Endometrium (tissue), 2 donors: Measurements from ENCODE around the gene SAPCD2.
"Not testable (repeated sequence)": the region's sequence is repeated elsewhere in the genome, so short reads cannot be mapped to it uniquely, and the experiment has no call there.

Source experiments
- FAIRE-seq: peaks from 2 replicates; lab custom pipeline; 2012; peaks lifted over from hg19 to GRCh38; lab: Jason Lieb, UNC
- donor health status: control.
- donor health status: control.

SAPCD2 gene

GRCh38 chr9:137064027-137064879 lies 6.1 kb downstream of the SAPCD2 start:
- no peak for FAIRE-seq

GRCh38 chr9:137063311-137064026 lies 6.9 kb downstream of the SAPCD2 start:
- no peak for FAIRE-seq

DNA sequence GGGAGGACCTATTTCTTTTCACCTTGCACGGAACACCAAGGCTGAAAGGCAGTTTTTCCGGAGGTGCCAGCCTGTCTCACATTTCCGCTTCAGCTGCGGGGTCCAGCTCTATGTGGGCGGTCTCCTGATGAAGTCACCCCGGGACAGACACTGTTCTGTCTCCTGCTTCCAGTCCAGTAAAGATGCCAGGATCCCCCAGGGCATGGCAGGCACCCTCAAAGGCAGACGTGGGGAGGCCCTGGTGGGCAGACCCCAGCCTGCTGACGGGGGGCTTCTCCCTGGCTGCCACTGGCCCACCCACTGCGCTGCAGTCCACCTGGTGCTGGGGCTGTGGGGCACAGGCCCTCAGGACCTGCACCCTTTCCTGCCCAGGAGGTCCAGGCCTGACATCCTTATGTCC lies 7.6 kb downstream of the SAPCD2 start:
- FAIRE-seq = not testable (repeated sequence)

DNA sequence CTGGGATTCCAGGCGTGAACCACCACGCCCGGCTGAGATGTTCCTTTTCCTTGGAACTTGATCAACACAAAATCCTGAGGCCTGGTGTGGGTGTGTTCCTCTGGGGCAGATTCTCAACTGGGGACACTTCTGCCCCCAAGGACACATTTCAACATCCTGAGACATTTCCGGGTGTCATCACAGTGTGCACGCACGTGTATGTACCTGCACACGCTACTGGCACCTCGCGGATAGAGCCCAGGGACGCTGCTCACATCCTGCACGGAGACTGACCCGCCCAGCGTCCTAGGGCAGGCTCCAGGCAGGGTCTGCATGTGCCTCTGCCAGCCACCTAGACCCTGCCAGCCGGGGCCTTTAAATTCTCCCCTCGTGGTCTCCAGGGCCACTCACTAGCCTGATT lies 8.0 kb downstream of the SAPCD2 start:
- FAIRE-seq = no peak

DNA sequence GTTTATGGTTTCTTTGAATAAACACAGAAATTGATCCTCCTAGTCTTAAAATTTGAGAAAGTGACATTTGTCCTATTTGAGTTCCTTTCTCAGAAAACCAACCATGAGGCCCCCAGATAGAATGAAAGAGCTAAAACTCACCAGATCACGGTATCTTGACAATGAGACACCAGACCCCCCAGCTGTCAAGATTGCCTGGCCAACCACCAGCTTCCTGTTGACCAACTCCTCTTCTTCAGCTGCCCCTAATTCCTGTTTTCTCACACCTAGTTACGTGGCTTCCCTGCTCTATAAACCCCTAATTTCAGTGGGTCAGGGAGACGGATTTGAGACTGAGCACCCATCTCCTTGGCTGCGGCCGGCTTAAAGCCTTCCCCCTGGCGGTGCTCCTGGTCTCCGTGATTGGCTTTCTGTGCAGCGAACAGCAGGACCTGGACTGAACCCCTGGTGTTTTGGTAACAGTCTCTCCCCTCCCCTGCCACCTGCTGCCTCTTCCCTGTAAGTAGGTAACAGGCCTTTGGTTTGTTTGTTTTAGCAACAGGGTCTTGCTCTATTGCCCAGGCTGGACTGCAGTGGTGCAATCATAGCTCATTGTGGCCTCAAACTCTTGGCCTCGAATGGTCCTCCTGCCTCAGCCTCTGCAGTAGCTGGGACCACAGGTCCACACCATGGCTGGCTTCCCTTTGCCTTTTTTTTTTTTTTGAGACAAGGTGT lies 11.7 kb downstream of the SAPCD2 start:
- no peak for FAIRE-seq

DNA sequence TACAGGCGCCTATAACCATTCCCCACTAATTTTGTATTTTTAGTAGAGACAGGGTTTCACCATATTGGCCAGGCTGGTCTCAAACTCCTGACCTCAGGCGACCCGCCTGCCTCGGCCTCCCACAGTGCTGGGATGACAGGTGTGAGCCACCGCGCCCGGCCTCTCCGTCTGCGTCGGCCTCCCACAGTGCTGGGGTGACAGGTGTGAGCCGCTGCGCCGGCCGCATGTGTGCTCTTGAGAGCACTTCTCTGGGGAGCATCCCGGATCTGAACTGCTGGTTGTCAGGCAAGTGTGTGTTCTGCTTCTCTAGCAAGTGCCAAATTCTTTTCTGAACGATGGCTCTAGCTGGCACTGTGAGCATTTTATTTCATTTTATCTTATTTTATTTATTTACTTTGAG lies 12.8 kb downstream of the SAPCD2 start:
- no peak for FAIRE-seq

DNA sequence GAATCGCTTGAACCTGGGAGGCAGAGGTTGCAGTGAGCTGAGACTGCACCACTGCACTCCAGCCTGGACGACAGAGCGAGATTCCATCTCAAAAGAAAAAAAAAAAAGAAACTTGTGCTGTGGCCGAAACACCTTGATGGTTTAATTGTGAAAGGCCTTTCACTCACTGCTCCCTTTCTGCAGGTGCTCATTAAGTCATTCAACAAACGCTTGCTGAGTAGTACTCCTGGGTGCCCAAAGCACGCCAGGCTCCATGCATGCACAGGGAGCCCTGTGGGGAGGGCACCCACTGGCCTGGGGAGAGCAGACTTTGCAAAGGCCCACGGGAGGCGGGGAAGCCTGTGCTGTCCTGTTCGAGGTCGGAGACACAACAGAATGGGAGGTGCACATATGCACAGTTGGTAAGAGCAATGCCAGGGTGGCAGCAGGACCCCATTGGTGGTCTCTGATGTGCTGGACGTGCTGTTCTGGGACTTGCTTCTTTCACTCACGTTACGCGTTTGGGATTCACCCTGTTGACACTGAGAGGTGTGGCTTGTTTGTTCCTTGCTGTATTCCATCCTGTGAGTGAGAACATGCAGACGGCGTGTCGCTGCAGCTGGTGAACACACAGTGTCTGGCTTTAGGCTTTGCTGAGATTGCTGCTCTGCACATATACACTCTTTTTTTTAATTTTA lies 13.5 kb downstream of the SAPCD2 start:
- no peak for FAIRE-seq

DNA sequence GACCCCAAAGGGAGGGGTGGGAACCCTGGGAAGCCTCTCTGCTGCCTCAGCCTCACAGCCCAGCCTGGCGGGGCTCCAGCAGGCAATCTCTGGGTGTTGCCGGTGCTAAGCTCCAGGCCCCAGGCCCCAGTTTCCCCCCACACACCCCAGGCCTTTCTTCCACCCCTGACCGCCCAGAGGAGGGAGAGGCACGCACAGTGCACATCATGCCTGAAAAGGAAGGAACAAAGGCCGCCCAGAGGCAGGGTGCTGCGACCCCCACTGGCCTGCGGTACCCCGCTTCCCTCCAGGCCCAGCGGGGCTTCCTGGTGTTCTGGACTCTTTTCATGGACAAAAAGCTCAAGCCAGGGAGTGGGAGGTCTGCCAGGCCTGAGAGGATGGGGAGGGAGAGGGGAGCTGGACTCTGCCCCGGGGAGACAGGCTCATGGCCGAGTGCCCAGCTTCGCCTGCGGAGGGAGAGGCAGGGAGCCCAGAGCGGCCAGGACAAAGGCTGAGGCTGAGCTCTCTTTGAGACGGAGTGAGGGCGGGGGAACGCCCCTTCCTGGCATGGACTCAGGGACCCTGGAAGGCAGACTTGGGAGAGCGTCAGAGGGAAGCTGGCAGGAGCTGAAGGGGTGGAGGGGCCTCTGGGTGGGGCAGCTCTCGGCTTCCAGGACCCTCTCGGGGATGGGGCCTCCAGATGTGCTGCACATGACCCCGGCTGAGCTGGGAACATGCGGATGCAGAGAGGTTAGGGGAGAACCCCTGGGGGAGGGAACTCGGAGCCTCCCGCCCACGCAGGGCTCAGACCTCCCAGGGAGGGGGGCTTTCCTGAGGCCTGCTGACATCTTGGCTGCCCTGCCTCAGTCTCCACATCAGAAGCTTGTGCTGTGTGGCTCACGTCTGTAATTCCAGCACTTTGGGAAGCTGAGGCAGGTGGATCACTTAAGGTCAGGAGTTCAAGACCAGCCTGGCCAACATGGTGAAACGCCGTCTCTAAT lies 14.7 kb downstream of the SAPCD2 start:
- FAIRE-seq = peak; percentile 91

DNA sequence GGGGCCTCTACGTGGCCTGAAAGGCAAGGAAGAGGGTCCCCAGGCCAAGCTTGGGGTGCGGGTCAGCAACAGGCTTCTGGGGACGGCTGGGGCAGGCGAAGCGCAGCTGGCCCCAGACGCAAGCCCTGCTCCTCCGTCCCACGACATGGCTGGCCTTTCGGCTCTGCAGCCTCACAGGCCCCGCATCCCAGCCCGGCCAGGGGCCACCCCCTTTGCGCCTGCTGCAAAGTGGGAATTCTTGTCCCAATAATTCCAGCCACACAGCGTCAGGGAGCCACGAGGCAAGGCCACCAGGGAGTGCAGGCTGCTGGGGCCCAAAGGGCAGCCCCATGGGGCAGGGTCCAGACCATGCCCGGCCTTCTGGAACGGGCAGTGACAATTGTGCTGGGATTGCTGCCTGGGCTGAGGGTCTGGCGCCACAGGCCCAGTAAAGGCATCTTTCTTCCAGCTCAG lies 15.4 kb downstream of the SAPCD2 start:
- no peak for FAIRE-seq

DNA sequence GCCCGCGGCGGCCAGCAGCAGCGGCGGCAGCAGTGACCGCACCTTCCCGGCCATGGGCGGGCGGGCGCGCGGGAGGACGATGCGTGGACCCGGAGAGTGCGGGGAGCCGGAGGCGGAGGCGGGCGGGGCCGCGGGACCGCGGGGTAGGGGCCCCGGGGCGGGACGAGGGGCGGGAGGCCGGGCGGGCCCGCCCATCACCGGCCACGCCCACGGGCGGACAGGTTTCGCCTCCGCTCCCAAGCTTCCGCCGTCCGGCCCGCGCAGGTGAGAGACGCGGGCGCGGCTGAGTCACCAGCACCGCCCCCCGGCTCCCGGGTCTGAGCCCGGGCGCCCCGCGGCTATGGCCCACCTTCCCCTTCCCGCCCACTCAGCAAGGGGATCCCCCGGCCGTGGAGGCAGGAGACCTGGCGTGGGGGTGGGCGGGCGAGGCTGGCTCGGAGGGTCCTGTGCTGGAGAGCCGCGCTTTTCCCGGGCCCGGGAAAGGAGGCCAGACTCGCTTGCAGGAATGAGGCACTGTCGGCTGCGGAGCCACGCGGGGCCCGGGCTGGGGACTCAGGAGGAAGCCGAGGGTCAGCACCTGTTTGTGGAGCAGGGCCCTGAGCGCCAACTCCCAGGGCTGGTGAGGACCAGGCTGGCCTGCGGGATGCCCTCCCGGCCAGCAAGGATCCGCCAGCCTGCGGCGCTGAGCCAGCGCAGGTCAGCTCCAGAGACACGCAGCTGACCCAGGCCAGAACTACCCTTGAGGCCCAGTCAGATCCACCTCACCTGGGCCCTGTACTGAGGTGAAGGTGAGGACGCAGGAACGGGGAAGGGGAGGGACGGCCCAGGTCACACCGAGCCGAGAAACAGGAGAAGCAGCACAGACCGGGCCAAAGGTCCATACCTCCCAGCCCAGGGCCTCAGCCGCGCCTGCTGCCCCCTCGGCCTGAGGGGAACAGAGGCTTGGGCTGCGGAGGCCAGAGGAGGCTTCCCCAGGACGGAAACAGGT lies 16.1 kb downstream of the SAPCD2 start, which contains the start of gene ENTPD2:
Gene ENTPD2, minus strand, starts transcription at position 118 of the 988 bp plus-strand sequence. Its CDS starts 64 bp downstream, at position 54.
- FAIRE-seq = no peak

DNA sequence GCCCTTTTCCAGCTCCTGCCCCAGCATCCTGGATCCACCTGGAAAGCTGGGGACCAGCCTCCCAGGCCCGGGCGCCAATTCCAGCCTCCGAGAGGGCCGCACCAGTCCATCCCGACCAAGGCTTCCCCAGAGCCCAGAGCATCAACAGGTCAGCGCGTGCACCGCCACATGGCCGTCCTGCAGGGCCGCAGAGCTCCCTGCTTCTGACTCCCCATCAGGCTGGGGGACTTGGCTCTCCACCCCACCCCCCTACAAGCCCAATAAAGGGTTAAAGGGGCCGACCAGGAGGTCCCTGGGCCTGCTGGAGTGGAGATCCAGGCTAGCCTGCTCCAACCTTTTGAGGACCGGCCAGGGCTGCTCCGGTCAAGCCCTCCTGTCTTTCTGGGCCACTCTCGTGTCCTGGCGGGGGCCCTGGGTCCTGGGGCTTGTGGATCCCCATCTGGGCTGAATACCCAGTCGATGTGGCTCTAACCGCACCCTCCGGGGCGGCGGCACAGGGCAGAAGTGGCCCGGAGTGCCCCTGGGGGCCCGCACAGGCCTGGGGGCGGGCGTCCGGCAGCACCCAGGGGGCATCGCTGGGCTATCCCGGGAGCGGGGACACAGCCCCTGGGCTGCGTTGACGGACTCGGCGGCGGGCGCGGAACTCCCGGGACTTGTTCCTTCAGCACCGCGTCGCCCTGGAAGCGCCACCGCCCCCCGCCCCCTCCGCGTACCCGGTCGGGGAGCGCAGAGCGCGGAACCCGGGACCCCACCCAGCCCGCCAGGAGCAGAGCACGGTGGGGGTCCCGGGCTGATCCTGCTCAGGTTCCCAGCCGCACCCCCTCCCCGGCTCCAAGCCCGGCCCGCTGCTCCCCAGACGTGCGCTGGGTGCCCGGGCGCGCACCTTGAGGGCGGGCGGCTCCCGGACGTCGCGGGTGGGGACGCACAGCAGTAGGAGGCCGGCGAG lies 17.1 kb downstream of the SAPCD2 start:
- no peak for FAIRE-seq

DNA sequence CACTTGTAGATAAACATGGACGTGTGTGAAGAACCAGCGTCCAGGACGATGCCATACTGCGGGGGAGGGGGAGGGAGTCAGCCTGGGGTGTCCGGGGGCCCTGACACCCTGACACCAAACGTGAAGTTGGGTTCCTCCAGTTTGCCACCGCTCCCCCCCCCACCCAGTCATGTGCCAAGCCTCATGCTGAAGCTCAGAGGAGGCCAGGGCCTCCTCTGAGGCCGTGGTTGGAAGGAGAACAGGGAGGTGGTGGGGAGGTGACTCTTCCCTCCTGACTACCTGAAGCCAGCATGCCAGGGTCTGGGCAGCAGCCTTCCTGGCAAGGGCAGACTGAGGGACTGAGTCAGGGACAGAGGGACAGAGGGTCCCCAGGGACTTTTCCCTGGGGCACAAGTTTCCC lies 18.1 kb downstream of the SAPCD2 start:
- no peak for FAIRE-seq

DNA sequence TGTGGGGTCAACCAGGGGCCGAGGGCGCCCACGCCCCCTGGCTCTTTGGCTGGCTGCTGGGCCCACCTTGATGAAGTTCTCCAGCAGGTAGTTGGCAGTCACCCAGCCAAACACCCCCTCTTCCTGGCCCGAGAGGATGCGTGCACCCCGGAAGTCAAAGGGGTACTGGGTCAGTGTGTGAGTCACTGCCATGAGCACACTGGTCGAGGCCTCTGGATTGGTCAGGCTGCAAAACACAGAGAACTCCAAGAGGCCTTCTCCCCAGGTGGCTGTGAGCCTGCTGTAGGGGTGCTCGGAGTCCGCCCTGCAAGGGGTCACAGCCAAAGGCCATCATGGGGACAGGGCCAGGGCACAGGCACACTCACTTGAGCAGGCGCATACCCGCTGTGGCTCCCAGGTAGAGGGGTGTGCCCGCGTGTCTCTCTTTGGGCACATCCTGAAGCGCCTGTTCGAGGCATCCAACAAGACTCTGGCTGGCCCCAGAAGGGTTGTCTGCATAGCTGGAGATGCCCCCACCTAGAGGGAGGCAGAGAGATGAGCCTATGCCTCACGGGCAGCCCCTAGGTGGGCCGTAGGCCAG lies 19.1 kb downstream of the SAPCD2 start:
- FAIRE-seq = no peak

- no peak for FAIRE-seq
Measured at GRCh38 chr9:137050570-137050969, 19.8 kb downstream of the SAPCD2 start.

GRCh38 chr9:137049544-137050449 lies 20.6 kb downstream of the SAPCD2 start:
- FAIRE-seq = peak; percentile 72

GRCh38 chr9:137048655-137049543 lies 21.5 kb downstream of the SAPCD2 start:
- no peak for FAIRE-seq
